PC-9 (cell line): ENCODE measurements around the gene FHL1.

Experiments used
- EZH2 ChIP-seq: fragments of 200-600 bp; sonication (generic); IDR thresholded peaks from 2 replicates; pipeline ENCODE4 v1.8.0; 2017; ENCODE audit warnings: antibody characterized with exemption, low read depth
- TF ChIP-seq, protein P1 (sequence below): fragments of 200-600 bp; sonication (generic); conservative IDR thresholded peaks from 2 replicates; pipeline ENCODE4 v1.6.1; 2017; ENCODE audit warnings: mixed run types, antibody characterized with exemption, mild to moderate bottlenecking, moderate library complexity

DNA sequence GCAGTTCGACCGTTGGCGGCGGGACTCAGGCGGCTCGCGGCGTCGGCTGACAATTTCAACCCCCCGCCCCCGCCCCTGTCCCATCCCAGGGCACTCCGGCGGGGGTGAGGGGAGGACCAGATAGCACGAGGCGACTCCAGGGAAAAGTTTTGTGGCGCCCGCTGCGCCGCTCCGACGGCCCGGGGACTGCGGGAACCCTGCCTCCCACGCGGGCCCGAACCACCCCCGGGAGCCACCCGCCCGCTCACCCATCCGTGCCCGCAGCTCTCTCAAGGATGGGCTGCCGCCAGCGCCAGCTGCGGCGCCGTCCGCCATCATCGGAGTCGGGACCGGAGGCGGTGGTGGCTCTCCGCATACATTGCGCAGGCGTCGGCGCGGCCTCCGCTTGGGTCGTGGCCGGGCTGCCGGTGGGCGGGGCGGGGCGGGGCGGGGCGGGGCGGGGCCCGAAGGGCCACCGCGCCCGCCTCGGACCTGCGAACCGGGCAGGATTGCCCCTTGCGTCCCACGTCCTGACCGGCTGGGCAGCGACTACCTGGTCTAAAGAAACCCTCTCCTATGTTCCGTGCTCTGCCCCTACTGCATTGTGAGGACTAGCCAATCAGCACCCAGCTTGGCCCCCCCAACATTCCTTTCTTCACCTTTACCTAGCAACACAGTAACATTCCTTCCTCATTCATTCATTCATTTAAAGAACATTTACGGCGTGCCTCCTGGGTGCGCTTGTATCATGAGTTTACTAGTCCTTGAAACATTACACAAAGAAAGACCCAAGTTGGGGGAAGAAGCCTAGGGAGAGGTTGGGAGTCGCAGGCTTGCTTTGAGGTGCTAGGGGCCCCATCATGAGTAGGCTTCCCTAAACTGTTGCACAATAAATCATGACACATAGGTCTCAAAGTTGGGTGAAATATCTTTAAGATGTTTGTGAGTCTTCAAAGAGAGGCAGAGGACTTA lies 104.0 kb downstream of the FHL1 start, which contains the start of gene MAP7D3:
- TF ChIP-seq, protein P1, sequence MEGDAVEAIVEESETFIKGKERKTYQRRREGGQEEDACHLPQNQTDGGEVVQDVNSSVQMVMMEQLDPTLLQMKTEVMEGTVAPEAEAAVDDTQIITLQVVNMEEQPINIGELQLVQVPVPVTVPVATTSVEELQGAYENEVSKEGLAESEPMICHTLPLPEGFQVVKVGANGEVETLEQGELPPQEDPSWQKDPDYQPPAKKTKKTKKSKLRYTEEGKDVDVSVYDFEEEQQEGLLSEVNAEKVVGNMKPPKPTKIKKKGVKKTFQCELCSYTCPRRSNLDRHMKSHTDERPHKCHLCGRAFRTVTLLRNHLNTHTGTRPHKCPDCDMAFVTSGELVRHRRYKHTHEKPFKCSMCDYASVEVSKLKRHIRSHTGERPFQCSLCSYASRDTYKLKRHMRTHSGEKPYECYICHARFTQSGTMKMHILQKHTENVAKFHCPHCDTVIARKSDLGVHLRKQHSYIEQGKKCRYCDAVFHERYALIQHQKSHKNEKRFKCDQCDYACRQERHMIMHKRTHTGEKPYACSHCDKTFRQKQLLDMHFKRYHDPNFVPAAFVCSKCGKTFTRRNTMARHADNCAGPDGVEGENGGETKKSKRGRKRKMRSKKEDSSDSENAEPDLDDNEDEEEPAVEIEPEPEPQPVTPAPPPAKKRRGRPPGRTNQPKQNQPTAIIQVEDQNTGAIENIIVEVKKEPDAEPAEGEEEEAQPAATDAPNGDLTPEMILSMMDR, result no peak
- TF ChIP-seq EZH2, result no peak
